Right atrium auricular region (tissue), 2 donors: ENCODE results near the gene GPR152. TPM values are rescaled to one million over a fixed set of nuclear protein-coding genes. Genes with fewer than 3 reads are reported as not detected.

Experiments used
- DNase-seq: peaks from one replicate; pipeline ENCODE4 v3.0.0-alpha.2; 2019; ENCODE audit warnings: low spot score
- H3K27ac ChIP-seq, 2 donors: fragments of 200-600 bp; sonication (generic); 1 replicate in 1 of 2; 2 replicates in 1 of 2; pipeline ENCODE4 v1.5.1; 2016 to 2019
- H3K27me3 ChIP-seq, 2 donors: fragments of 200-600 bp; sonication (generic); one replicate each; pipeline versions ENCODE4 v1.5.1 to v1.6.0; 2017 to 2019
- H3K36me3 ChIP-seq: fragments of 200-600 bp; sonication (generic); one replicate; pipeline ENCODE4 v1.5.1; 2016
- H3K4me1 ChIP-seq, 2 donors: fragments of 200-600 bp; sonication (generic); one replicate each; pipeline versions ENCODE4 v1.5.1 to v1.6.0; 2017 to 2019
- H3K4me3 ChIP-seq, 2 donors: fragments of 200-600 bp; sonication (generic); 1 replicate in 1 of 2; 2 replicates in 1 of 2; pipeline ENCODE4 v1.5.1; 2017 to 2019; ENCODE audit warnings: mild to moderate bottlenecking in 1 of 2, moderate library complexity in 1 of 2
- H3K9me3 ChIP-seq, 2 donors: fragments of 200-600 bp; sonication (generic); one replicate each; pipeline ENCODE4 v1.5.1; 2019
- CTCF ChIP-seq, 2 donors: fragments of 200-600 bp; sonication (generic); IDR thresholded peaks; one replicate each; pipeline ENCODE4 v1.5.1; 2019; ENCODE audit warnings: antibody characterized with exemption in 2 of 2
- total RNA-seq, 2 donors: library from RNA; depleted of rRNA; stranded (reverse); fragments of >200 nt; gene quantifications; one replicate each; pipeline ENCODE4 v1.1.0, GENCODE V29; 2016

GPR152 gene
- total RNA-seq, 2 donors from 2014 or later = not detected

DNA sequence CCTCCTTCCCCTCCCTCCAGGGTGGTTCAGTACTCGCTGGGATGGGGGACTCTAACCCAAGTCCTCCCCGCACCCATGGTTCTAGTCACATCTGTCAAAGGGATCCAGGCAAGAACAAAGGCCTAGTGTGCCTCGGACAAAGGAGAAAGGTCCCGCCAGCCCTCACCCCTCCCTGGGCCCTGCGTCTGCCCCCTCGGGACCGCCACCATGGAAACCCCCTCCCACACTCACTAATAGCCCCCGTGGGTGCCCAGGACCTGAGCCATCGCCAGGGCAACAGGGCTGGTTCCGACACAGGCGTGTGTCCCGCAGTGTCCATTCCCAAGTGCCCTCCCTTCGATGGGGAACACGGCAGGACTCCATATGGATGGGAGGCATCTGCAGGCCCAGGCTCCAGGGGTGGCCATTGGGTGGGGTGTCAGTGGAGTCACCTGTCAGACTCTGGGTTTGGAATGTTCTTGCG is 42.1 kb downstream of the GPR152 start:
- Histone ChIP-seq H3K27ac (no peak overlapping the region), H3K27me3 (no peaks in the 10 kb centered on the region), H3K4me3 (no peak overlapping the region), H3K9me3 (no peaks in the 10 kb centered on the region), H3K4me1 (peaks cover 0 to 37% of the 10 kb centered on the region in 2 donors), H3K36me3 (no peaks in the 10 kb centered on the region)
- no peak for DNase-seq
- no peak for TF ChIP-seq CTCF (IDR thresholded peaks at IDR 0.05)

- no peaks in the 10 kb centered on the region for H3K27me3 ChIP-seq
- TF ChIP-seq CTCF (IDR thresholded peaks at IDR 0.05) = no peak
- H3K9me3 ChIP-seq = no peaks in the 10 kb centered on the region
- peaks cover 0 to 32% of the 10 kb centered on the region in 2 donors for H3K4me1 ChIP-seq
- DNase-seq = no peak
- H3K27ac ChIP-seq = no peak overlapping the region
- H3K4me3 ChIP-seq = no peak overlapping the region
- H3K36me3 ChIP-seq = no peaks in the 10 kb centered on the region
Measured at GRCh38 chr11:67409781-67410368, 42.7 kb downstream of the GPR152 start.

DNA sequence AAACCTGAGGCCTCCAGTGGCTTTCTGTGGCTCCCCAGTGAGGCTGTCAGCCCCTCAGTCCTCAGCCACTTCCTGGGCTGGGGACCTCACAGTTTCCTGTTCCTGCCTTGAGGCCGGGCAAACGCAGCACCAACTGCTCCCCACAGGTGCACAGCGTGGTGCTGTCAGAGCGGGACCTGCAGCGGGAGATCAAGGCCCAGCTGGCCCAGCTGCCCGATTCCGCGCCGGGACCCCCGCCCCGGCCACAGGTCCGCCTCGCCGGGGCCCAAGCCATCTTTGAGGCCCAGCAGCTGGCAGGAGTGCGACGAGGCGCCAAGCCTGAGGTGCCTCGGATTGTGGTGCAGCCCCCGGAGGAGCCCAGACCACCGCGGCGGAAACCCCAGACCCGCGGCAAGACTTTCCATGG is 43.3 kb downstream of the GPR152 start:
- H3K4me1 ChIP-seq = peaks cover 0 to 30% of the 10 kb centered on the region in 2 donors
- DNase-seq = no peak
- H3K27me3 ChIP-seq = no peaks in the 10 kb centered on the region
- H3K9me3 ChIP-seq = no peaks in the 10 kb centered on the region
- H3K4me3 ChIP-seq = no peak overlapping the region
- no peaks in the 10 kb centered on the region for H3K36me3 ChIP-seq
- H3K27ac ChIP-seq = no peak overlapping the region
- TF ChIP-seq CTCF (IDR thresholded peaks at IDR 0.05) = no peak

DNA sequence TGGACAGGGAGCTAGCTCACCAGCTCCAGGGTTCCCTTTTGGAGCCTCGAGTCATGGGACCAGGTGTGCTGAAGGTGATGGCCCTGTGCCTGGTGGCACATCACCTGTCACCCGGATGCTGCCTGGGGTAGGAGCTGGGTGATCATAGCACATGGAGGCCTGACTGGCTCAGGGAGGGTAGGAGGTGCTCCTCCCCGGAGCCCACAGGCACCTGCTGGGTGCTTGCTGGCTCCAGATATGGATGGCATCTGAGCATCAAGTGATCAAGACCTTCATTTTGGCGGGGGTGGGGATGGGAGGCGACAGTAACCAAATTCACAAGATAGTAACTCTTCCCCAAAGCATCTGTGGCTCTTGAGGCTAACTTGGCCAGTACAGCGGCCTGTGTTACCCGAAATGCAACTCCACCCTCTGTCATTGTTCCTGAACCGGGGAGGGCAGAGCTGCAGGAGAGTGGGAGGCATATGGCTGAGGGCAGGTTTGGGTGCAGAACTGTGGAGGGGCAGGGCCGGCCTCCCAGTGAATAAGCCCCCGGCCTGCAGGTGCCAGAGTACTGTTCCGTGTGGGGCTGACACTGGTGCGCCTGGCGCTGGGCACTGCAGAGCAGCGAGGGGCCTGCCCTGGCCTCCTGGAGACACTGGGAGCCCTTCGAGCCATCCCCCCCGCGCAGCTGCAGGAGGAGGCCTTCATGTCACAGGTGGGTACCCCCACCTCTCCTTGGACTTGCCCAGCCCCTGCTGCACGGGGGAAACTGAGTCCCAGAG is 43.9 kb downstream of the GPR152 start:
- H3K4me1 ChIP-seq = peaks cover 0 to 30% of the 10 kb centered on the region in 2 donors
- TF ChIP-seq CTCF (IDR thresholded peaks at IDR 0.05) = no peak
- DNase-seq = no peak
- H3K9me3 ChIP-seq = no peaks in the 10 kb centered on the region
- no peak overlapping the region for H3K27ac ChIP-seq
- no peak overlapping the region for H3K4me3 ChIP-seq
- H3K36me3 ChIP-seq = no peaks in the 10 kb centered on the region
- no peaks in the 10 kb centered on the region for H3K27me3 ChIP-seq

DNA sequence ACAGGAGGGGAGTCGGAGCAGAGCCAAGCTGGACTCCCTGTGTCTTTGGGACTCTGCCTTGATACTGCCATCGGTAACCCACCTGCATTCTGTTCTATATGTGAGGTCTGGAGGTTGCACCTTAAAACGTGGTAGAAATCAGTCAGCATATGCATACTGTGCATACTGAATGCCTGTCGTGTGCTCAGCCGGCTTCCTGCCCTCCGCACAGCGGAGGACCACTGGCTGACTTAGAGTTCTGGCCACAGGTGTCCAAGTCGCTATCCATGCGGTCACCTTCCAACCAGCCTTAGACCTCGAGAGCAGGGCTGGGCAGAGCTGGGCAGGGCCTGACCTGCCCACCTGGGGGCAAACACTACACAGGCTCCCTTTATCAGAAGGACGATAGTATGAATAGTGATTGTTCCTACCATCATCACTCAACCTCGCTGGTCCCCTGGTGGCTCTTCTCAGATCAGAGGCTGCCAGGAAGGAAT is 44.8 kb downstream of the GPR152 start:
- Histone ChIP-seq H3K36me3 (no peaks in the 10 kb centered on the region), H3K27ac (no peak overlapping the region), H3K4me3 (no peak overlapping the region), H3K9me3 (no peaks in the 10 kb centered on the region), H3K4me1 (peaks cover 0 to 34% of the 10 kb centered on the region in 2 donors), H3K27me3 (no peaks in the 10 kb centered on the region)
- TF ChIP-seq CTCF (IDR thresholded peaks at IDR 0.05) = no peak
- no peak for DNase-seq
